NT2/D1 (cell line): Measurements from ENCODE around the gene FARP1.

Source experiments
- DNase-seq: peaks from one replicate; pipeline ENCODE4 v3.0.0-alpha.2; 2011; ENCODE audit warnings: low read depth, low spot score
- H3K27me3 ChIP-seq: 2 replicates; pipeline ENCODE4 v1.6.0; 2011; ENCODE audit warnings: mild to moderate bottlenecking; ENCODE audit not compliant: insufficient read length, insufficient read depth
- H3K36me3 ChIP-seq: 2 replicates; pipeline ENCODE4 v1.6.1; 2011; ENCODE audit warnings: mild to moderate bottlenecking, low read length, mixed read lengths; ENCODE audit not compliant: insufficient read depth, insufficient read length
- H3K4me1 ChIP-seq: 2 replicates; pipeline ENCODE4 v1.5.1; 2011; ENCODE audit not compliant: insufficient read depth, insufficient read length
- H3K4me3 ChIP-seq: 2 replicates; pipeline ENCODE4 v1.5.1; 2011; ENCODE audit warnings: low read depth; ENCODE audit not compliant: insufficient read length
- H3K9ac ChIP-seq: 2 replicates; pipeline ENCODE4 v1.6.0; 2011; ENCODE audit warnings: low read depth; ENCODE audit not compliant: insufficient read length
- H3K9me3 ChIP-seq: 2 replicates; pipeline ENCODE4 v1.5.1; 2011; ENCODE audit warnings: mild to moderate bottlenecking, low read length; ENCODE audit not compliant: insufficient read depth
- SUZ12 ChIP-seq: IDR thresholded peaks from 2 replicates; pipeline ENCODE4 v1.6.1; 2011; ENCODE audit not compliant: insufficient read length, insufficient read depth; ENCODE audit errors: extremely low read depth
- YY1 ChIP-seq: IDR thresholded peaks from 2 replicates; pipeline ENCODE4 v1.6.1; 2011; ENCODE audit not compliant: insufficient read length, insufficient read depth
- ZNF274 ChIP-seq: IDR thresholded peaks from 2 replicates; pipeline ENCODE4 v1.6.1; 2011; ENCODE audit warnings: mild to moderate bottlenecking, low read depth, low read length

FARP1 gene

GRCh38 chr13:98112456-98112855 lies 30.4 kb upstream of the FARP1 start:
- H3K27me3 ChIP-seq, result no peaks in the 10 kb centered on the region
- no peak overlapping the region for H3K9ac ChIP-seq
- no peak for TF ChIP-seq YY1
- TF ChIP-seq ZNF274, result no peak
- TF ChIP-seq SUZ12, result no peak

GRCh38 chr13:98118865-98119264 lies 24.0 kb upstream of the FARP1 start:
- Histone ChIP-seq H3K9ac (no peak overlapping the region), H3K4me1 (no peaks in the 10 kb centered on the region), H3K36me3 (no peaks in the 10 kb centered on the region), H3K4me3 (no peak overlapping the region), H3K27me3 (no peaks in the 10 kb centered on the region), H3K9me3 (no peaks in the 10 kb centered on the region; the same call in 1 of the 2 replicates)
- DNase-seq, result no peak
- TF ChIP-seq ZNF274 (no peak), SUZ12 (no peak), YY1 (no peak)

More at GRCh38 chr13:98112456-98112855, 30.4 kb upstream of the FARP1 start:
- Histone ChIP-seq H3K4me1 (no peaks in the 10 kb centered on the region), H3K36me3 (no peaks in the 10 kb centered on the region), H3K4me3 (no peak overlapping the region), H3K9me3 (no peaks in the 10 kb centered on the region; the same call in 1 of the 2 replicates)
- DNase-seq, result no peak

- TF ChIP-seq SUZ12 (no peak), ZNF274 (no peak), YY1 (no peak)
- Histone ChIP-seq H3K9me3 (no peaks in the 10 kb centered on the region; the same call in 1 of the 2 replicates), H3K36me3 (no peaks in the 10 kb centered on the region), H3K4me1 (no peaks in the 10 kb centered on the region), H3K4me3 (no peak overlapping the region), H3K27me3 (no peaks in the 10 kb centered on the region), H3K9ac (no peak overlapping the region)
- no peak for DNase-seq
Measured at GRCh38 chr13:98123176-98123575, 19.7 kb upstream of the FARP1 start.

GRCh38 chr13:98129059-98129746 lies 13.7 kb upstream of the FARP1 start:
- TF ChIP-seq YY1, result no peak
- TF ChIP-seq ZNF274, result no peak
- no peak for TF ChIP-seq SUZ12
- no peak for DNase-seq
- no peaks in the 10 kb centered on the region for H3K36me3 ChIP-seq
- H3K4me3 ChIP-seq, result no peak overlapping the region
- no peaks in the 10 kb centered on the region for H3K4me1 ChIP-seq
- H3K27me3 ChIP-seq, result no peaks in the 10 kb centered on the region
- H3K9ac ChIP-seq, result no peak overlapping the region
- no peaks in the 10 kb centered on the region for H3K9me3 ChIP-seq

- H3K4me3 ChIP-seq, result no peak overlapping the region
- no peaks in the 10 kb centered on the region for H3K27me3 ChIP-seq
- no peaks in the 10 kb centered on the region for H3K9me3 ChIP-seq
- DNase-seq, result no peak
- no peak overlapping the region for H3K9ac ChIP-seq
- H3K4me1 ChIP-seq, result no peaks in the 10 kb centered on the region
- no peaks in the 10 kb centered on the region for H3K36me3 ChIP-seq
- no peak for TF ChIP-seq ZNF274
- TF ChIP-seq YY1, result no peak
- no peak for TF ChIP-seq SUZ12
Measured at GRCh38 chr13:98133946-98134345, 8.9 kb upstream of the FARP1 start.

- no peak for DNase-seq
- no peaks in the 10 kb centered on the region for H3K27me3 ChIP-seq
- TF ChIP-seq SUZ12, result no peak
- no peak for TF ChIP-seq ZNF274
- TF ChIP-seq YY1, result no peak
- H3K9me3 ChIP-seq, result no peaks in the 10 kb centered on the region
- H3K4me3 ChIP-seq, result no peak overlapping the region
- no peaks in the 10 kb centered on the region for H3K4me1 ChIP-seq
- no peaks in the 10 kb centered on the region for H3K36me3 ChIP-seq
- no peak overlapping the region for H3K9ac ChIP-seq
Measured at GRCh38 chr13:98134901-98135300, 8.0 kb upstream of the FARP1 start.

- Histone ChIP-seq H3K9me3 (no peaks in the 10 kb centered on the region), H3K4me3 (no peak overlapping the region), H3K4me1 (peaks cover 4% of the 10 kb centered on the region), H3K27me3 (peaks cover 19% of the 10 kb centered on the region), H3K36me3 (no peaks in the 10 kb centered on the region), H3K9ac (no peak overlapping the region)
- TF ChIP-seq ZNF274, result no peak
- no peak for TF ChIP-seq YY1
- TF ChIP-seq SUZ12, result no peak
- no peak for DNase-seq
Measured at GRCh38 chr13:98141091-98141490, 1.8 kb upstream of the FARP1 start.
